Measurements from ENCODE around the gene CSF3R.

Gene CSF3R

GRCh38 chr1:36520771-36521420 is 38.2 kb upstream of the CSF3R start:
- ChIA-PET CTCF (no interaction called here), POLR2A (no interaction called here)
- TF ChIP-seq CTCF (IDR thresholded peaks at IDR 0.05; ENCODE audit: control extremely low read depth, extremely low read depth, low read depth, missing control alignments), result no peak
- DNase-seq (ENCODE audit: extremely low spot score), result no peak

- ChIA-PET CTCF (no interaction called here), POLR2A (no interaction called here)
- no peak for DNase-seq (ENCODE audit: extremely low spot score)
- TF ChIP-seq CTCF (IDR thresholded peaks at IDR 0.05; ENCODE audit: control extremely low read depth, extremely low read depth, low read depth, missing control alignments), result no peak
Observed at GRCh38 chr1:36520056-36520455, 37.3 kb upstream of the CSF3R start.

- ChIA-PET CTCF (interaction anchor here (0.9 to 5.6 kb wide), 28 partner anchors 8 to 937 kb away, joined by 3 to 47 read pairs (median 6); no protein-coding TSS in a partner anchor), POLR2A (no interaction called here)
- no peak for TF ChIP-seq CTCF (IDR thresholded peaks at IDR 0.05; ENCODE audit: control extremely low read depth, extremely low read depth, low read depth, missing control alignments)
- DNase-seq (ENCODE audit: extremely low spot score), result no peak
Observed at GRCh38 chr1:36517011-36517771, 34.5 kb upstream of the CSF3R start.

GRCh38 chr1:36516372-36517010 is 33.8 kb upstream of the CSF3R start:
- peak; percentile 82 for TF ChIP-seq CTCF (IDR thresholded peaks at IDR 0.05; ENCODE audit: control extremely low read depth, extremely low read depth, low read depth, missing control alignments)
- ChIA-PET CTCF (interaction anchor here (0.8 to 5.6 kb wide), 38 partner anchors 9 to 938 kb away, joined by 3 to 47 read pairs (median 4); partner anchors contain the start of genes CSF3R, MRPS15 and OSCP1), POLR2A (no interaction called here)
- DNase-seq (ENCODE audit: extremely low spot score), result peak; percentile 84

GRCh38 chr1:36515315-36516138 is 32.8 kb upstream of the CSF3R start:
- ChIA-PET POLR2A (no interaction called here), CTCF (interaction anchor here (0.8 to 5.6 kb wide), 33 partner anchors 9 to 934 kb away, joined by 3 to 47 read pairs (median 5); partner anchors contain the start of genes CSF3R, MRPS15 and OSCP1)
- TF ChIP-seq CTCF (IDR thresholded peaks at IDR 0.05; ENCODE audit: control extremely low read depth, extremely low read depth, low read depth, missing control alignments), result no peak
- DNase-seq (ENCODE audit: extremely low spot score), result no peak

- POLR2A ChIA-PET, result no interaction called here
- DNase-seq (ENCODE audit: extremely low spot score), result no peak
- TF ChIP-seq CTCF (IDR thresholded peaks at IDR 0.05; ENCODE audit: control extremely low read depth, extremely low read depth, low read depth, missing control alignments), result no peak
- CTCF ChIA-PET, result interaction anchor here (0.7 to 5.6 kb wide), 3 partner anchors 20 to 810 kb away, joined by 3 to 47 read pairs (median 3); no protein-coding TSS in a partner anchor
Observed at GRCh38 chr1:36514501-36514900, 31.8 kb upstream of the CSF3R start.
